Hepatocyte (in vitro differentiated cells): Measurements from ENCODE around the gene AKAP12. TPM values are rescaled to one million over a fixed set of nuclear protein-coding genes. Genes with fewer than 3 reads are reported as not detected.

Experiments used
- DNase-seq: peaks from one replicate; pipeline ENCODE4 v3.0.0-alpha.2; 2016; ENCODE audit warnings: low spot score
- H2AFZ ChIP-seq: fragments of 200-600 bp; sonication (generic); 2 replicates; pipeline ENCODE4 v1.6.0; 2016; ENCODE audit warnings: antibody characterized with exemption, mild to moderate bottlenecking
- H3K27ac ChIP-seq: fragments of 200-600 bp; sonication (generic); 2 replicates; pipeline ENCODE4 v1.5.1; 2016; ENCODE audit warnings: mild to moderate bottlenecking
- H3K27me3 ChIP-seq: fragments of 200-600 bp; sonication (generic); 2 replicates; pipeline ENCODE4 v1.6.1; 2016
- H3K36me3 ChIP-seq: fragments of 200-600 bp; sonication (generic); replicated peaks from 2 replicates; pipeline ENCODE4 v1.5.1; 2016; ENCODE audit warnings: low read depth; ENCODE audit not compliant: insufficient read depth
- H3K4me1 ChIP-seq: fragments of 200-600 bp; sonication (generic); 2 replicates; pipeline ENCODE4 v1.5.1; 2016; ENCODE audit warnings: mild to moderate bottlenecking, moderate library complexity; ENCODE audit not compliant: insufficient read depth
- H3K4me2 ChIP-seq: fragments of 200-600 bp; sonication (generic); 2 replicates; pipeline ENCODE4 v1.6.0; 2016
- H3K4me3 ChIP-seq: fragments of 200-600 bp; sonication (generic); 2 replicates; pipeline ENCODE4 v1.5.1; 2016; ENCODE audit warnings: mild to moderate bottlenecking
- H3K79me2 ChIP-seq: fragments of 200-600 bp; sonication (generic); 2 replicates; pipeline ENCODE4 v1.6.0; 2017; ENCODE audit warnings: mild to moderate bottlenecking
- H3K9me2 ChIP-seq: fragments of 200-600 bp; sonication (generic); replicated peaks from 2 replicates; pipeline ENCODE4 v1.6.0; 2017; ENCODE audit warnings: mild to moderate bottlenecking; ENCODE audit not compliant: insufficient read depth
- H3K9me3 ChIP-seq: fragments of 200-600 bp; sonication (generic); 2 replicates; pipeline ENCODE4 v1.5.1; 2016; ENCODE audit warnings: low read depth, mild to moderate bottlenecking
- H4K20me1 ChIP-seq: fragments of 200-600 bp; sonication (generic); 2 replicates; pipeline ENCODE4 v1.6.0; 2016; ENCODE audit warnings: mild to moderate bottlenecking; ENCODE audit not compliant: insufficient read depth, poor library complexity, severe bottlenecking
- CTCF ChIP-seq: fragments of 200-600 bp; sonication (generic); IDR thresholded peaks from 2 replicates; pipeline ENCODE4 v1.5.1; 2016; ENCODE audit warnings: antibody characterized with exemption, mild to moderate bottlenecking; ENCODE audit not compliant: poor library complexity
- EZH2 ChIP-seq: fragments of 200-600 bp; sonication (generic); IDR thresholded peaks from 2 replicates; pipeline ENCODE4 v1.6.1; 2016; ENCODE audit warnings: antibody characterized with exemption, mild to moderate bottlenecking, borderline replicate concordance
- EZH2phosphoT487 ChIP-seq: fragments of 200-600 bp; sonication (generic); IDR thresholded peaks from one replicate; pipeline ENCODE4 v1.6.1; 2018; ENCODE audit warnings: antibody characterized with exemption, mild to moderate bottlenecking, low read depth, moderate library complexity; ENCODE audit not compliant: unreplicated experiment, severe bottlenecking
- WGBS: methylation state at CpG from one replicate; pipeline ENCODE4 v1.1.6; 2016; ENCODE audit warnings: low lambda C conversion rate; ENCODE audit errors: missing lambda C conversion rate; 5-methylcytosine and 5-hydroxymethylcytosine counted together
- polyA plus RNA-seq: library from polyadenylated mRNA; unstranded; fragments of >200 nt; fragmentation: Nextera tagmentation; extraction: Ambion mirVana; gene quantifications from 2 replicates; pipeline ENCODE4 v1.2.1, GENCODE V29; 2016
- total RNA-seq: library from RNA; depleted of rRNA; stranded (reverse); fragments of >200 nt; gene quantifications from 2 replicates; pipeline ENCODE4 v1.2.3, GENCODE V29; 2014

AKAP12 gene
- total and polyA plus RNA-seq, 2 experiments from 2014 or later = 32.1 to 46.2 TPM

- Histone ChIP-seq H3K79me2 (no peaks in the 10 kb centered on the region), H3K9me3 (no peaks in the 10 kb centered on the region), H3K27ac (no peak overlapping the region), H3K4me3 (no peak overlapping the region), H2AFZ (no peak overlapping the region), H3K4me2 (no peak overlapping the region), H3K4me1 (no peaks in the 10 kb centered on the region), H3K9me2 (no peaks in the 10 kb centered on the region), H3K36me3 (no peaks in the 10 kb centered on the region), H4K20me1 (no peaks in the 10 kb centered on the region), H3K27me3 (no peaks in the 10 kb centered on the region)
- DNase-seq = no peak
- 69% methylated on average over 11 of the region's 11 CpGs for WGBS
- TF ChIP-seq EZH2phosphoT487 = no peak
- TF ChIP-seq EZH2 = no peak
- no peak for TF ChIP-seq CTCF
Measured at GRCh38 chr6:151229401-151230276, 10.1 kb upstream of the AKAP12 start.

GRCh38 chr6:151230277-151230577 is 9.5 kb upstream of the AKAP12 start:
- H3K36me3 ChIP-seq = no peaks in the 10 kb centered on the region
- no peaks in the 10 kb centered on the region for H4K20me1 ChIP-seq

DNA sequence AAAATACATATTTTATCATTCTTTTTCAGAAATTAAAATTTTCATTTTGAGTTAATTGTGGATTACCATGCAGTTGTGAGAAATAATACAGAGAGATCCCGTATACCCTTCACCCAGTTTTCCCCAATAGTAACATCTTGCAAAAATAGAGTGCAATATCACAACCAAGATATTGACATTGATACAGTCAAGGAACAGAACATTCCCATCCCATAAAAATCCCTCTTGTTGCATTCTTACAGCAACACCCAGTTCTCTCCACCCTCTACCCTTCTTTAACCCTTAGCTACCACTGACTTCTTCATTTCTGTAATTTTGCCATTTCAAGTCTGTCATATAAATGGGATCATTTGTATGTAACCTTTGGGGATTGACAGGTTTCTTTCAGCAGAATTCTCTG is 6.9 kb upstream of the AKAP12 start:
- 71% methylated on average over 1 of the region's 1 CpG for WGBS
- Histone ChIP-seq H2AFZ (no peak overlapping the region), H3K4me3 (no peak overlapping the region), H3K4me2 (no peak overlapping the region), H3K27ac (no peak overlapping the region), H4K20me1 (no peaks in the 10 kb centered on the region), H3K4me1 (no peaks in the 10 kb centered on the region), H3K36me3 (no peaks in the 10 kb centered on the region), H3K79me2 (no peaks in the 10 kb centered on the region), H3K9me3 (no peaks in the 10 kb centered on the region), H3K9me2 (no peaks in the 10 kb centered on the region), H3K27me3 (no peaks in the 10 kb centered on the region)
- TF ChIP-seq EZH2 = no peak
- TF ChIP-seq CTCF = no peak
- no peak for TF ChIP-seq EZH2phosphoT487
- DNase-seq = no peak

More at GRCh38 chr6:151230277-151230577, 9.5 kb upstream of the AKAP12 start:
- H2AFZ ChIP-seq = no peak overlapping the region
- H3K4me2 ChIP-seq = no peak overlapping the region
- no peak for DNase-seq
- WGBS = 94% methylated on average over 4 of the region's 4 CpGs
- no peak overlapping the region for H3K27ac ChIP-seq
- H3K4me3 ChIP-seq = no peak overlapping the region
- H3K4me1 ChIP-seq = no peaks in the 10 kb centered on the region
- no peaks in the 10 kb centered on the region for H3K9me2 ChIP-seq
- H3K27me3 ChIP-seq = no peaks in the 10 kb centered on the region
- no peak for TF ChIP-seq EZH2phosphoT487
- no peak for TF ChIP-seq EZH2
- H3K9me3 ChIP-seq = no peaks in the 10 kb centered on the region
- no peaks in the 10 kb centered on the region for H3K79me2 ChIP-seq

GRCh38 chr6:151233731-151234130 is 6.0 kb upstream of the AKAP12 start:
- no peaks in the 10 kb centered on the region for H3K79me2 ChIP-seq
- H3K4me3 ChIP-seq = no peak overlapping the region
- H3K9me2 ChIP-seq = no peaks in the 10 kb centered on the region
- H3K27ac ChIP-seq = no peak overlapping the region
- TF ChIP-seq CTCF (no peak), EZH2phosphoT487 (no peak), EZH2 (no peak)
- H3K4me2 ChIP-seq = no peak overlapping the region
- no peaks in the 10 kb centered on the region for H4K20me1 ChIP-seq
- H3K36me3 ChIP-seq = no peaks in the 10 kb centered on the region
- no peaks in the 10 kb centered on the region for H3K9me3 ChIP-seq
- no peaks in the 10 kb centered on the region for H3K27me3 ChIP-seq
- no peaks in the 10 kb centered on the region for H3K4me1 ChIP-seq
- 89% methylated on average over 7 of the region's 7 CpGs for WGBS
- no peak overlapping the region for H2AFZ ChIP-seq
- no peak for DNase-seq
